H9 (cell line): ENCODE results near the gene ERI3. TPM values are rescaled to one million over a fixed set of nuclear protein-coding genes. Genes with fewer than 3 reads are reported as not detected.

Experiments
- DNase-seq: peaks from one replicate; pipeline ENCODE4 v3.0.0-alpha.2; 2017
- H2AFZ ChIP-seq: one replicate; pipeline ENCODE4 v1.6.1; 2013; ENCODE audit warnings: mild to moderate bottlenecking, low read length, control low read depth, moderate library complexity
- H2AK5ac ChIP-seq: 2 replicates; pipeline ENCODE4 v1.6.1; 2013; ENCODE audit warnings: low read length, control low read depth, mixed read lengths; ENCODE audit not compliant: insufficient read length
- H2BK120ac ChIP-seq: one replicate; pipeline ENCODE4 v1.6.1; 2013; ENCODE audit warnings: low read depth, mild to moderate bottlenecking, low read length, control low read depth, inconsistent platforms; ENCODE audit not compliant: poor library complexity, severe bottlenecking
- H2BK12ac ChIP-seq: 2 replicates; pipeline ENCODE4 v1.6.1; 2013; ENCODE audit warnings: low read length, control low read depth, mixed read lengths, low read depth; ENCODE audit not compliant: insufficient read length
- H2BK15ac ChIP-seq: 2 replicates; pipeline ENCODE4 v1.6.1; 2013; ENCODE audit warnings: low read depth, low read length, control low read depth
- H2BK20ac ChIP-seq: one replicate; pipeline ENCODE4 v1.6.1; 2013; ENCODE audit warnings: low read depth, mild to moderate bottlenecking, low read length, control low read depth, inconsistent platforms; ENCODE audit not compliant: poor library complexity, severe bottlenecking
- H2BK5ac ChIP-seq: 2 replicates; pipeline ENCODE4 v1.6.1; 2013; ENCODE audit warnings: low read length, control low read depth, mixed read lengths; ENCODE audit not compliant: insufficient read length
- H3K14ac ChIP-seq: 2 replicates; pipeline ENCODE4 v1.6.1; 2013; ENCODE audit warnings: low read length, control low read depth; ENCODE audit not compliant: insufficient read depth
- H3K18ac ChIP-seq: 2 replicates; pipeline ENCODE4 v1.6.1; 2013; ENCODE audit warnings: low read depth, mild to moderate bottlenecking, mixed read lengths, low read length, control low read depth; ENCODE audit not compliant: insufficient read length
- H3K23ac ChIP-seq: 2 replicates; pipeline ENCODE4 v1.6.1; 2013; ENCODE audit warnings: low read length, control low read depth, mixed read lengths, low read depth; ENCODE audit not compliant: insufficient read length
- H3K23me2 ChIP-seq: 2 replicates; pipeline ENCODE4 v1.6.1; 2013; ENCODE audit warnings: low read depth, mild to moderate bottlenecking, mixed read lengths, low read length, control low read depth; ENCODE audit not compliant: insufficient read length, poor library complexity, severe bottlenecking
- H3K27ac ChIP-seq: 2 replicates; pipeline ENCODE4 v1.5.1; 2013; ENCODE audit warnings: low read length, control low read depth, mixed read lengths, low read depth; ENCODE audit not compliant: insufficient read length
- H3K27me3 ChIP-seq: 2 replicates; pipeline ENCODE4 v1.6.1; 2013; ENCODE audit warnings: low read length, control low read depth, inconsistent platforms; ENCODE audit not compliant: insufficient read depth
- H3K4ac ChIP-seq: 2 replicates; pipeline ENCODE4 v1.6.1; 2013; ENCODE audit warnings: low read depth, mild to moderate bottlenecking, control low read depth, inconsistent platforms, low read length, moderate library complexity
- H3K4me1 ChIP-seq: 2 replicates; pipeline ENCODE4 v1.6.1; 2013; ENCODE audit warnings: low read length, control low read depth, inconsistent platforms; ENCODE audit not compliant: insufficient read depth
- H3K4me2 ChIP-seq: 2 replicates; pipeline ENCODE4 v1.6.1; 2013; ENCODE audit warnings: low read length, control low read depth, mixed read lengths; ENCODE audit not compliant: insufficient read length, insufficient read depth
- H3K56ac ChIP-seq: 2 replicates; pipeline ENCODE4 v1.6.1; 2013; ENCODE audit warnings: low read depth, mild to moderate bottlenecking, mixed read lengths, low read length, control low read depth; ENCODE audit not compliant: insufficient read length
- H3K79me1 ChIP-seq: 2 replicates; pipeline ENCODE4 v1.6.1; 2013; ENCODE audit warnings: low read depth, mild to moderate bottlenecking, moderate library complexity, low read length, control low read depth, inconsistent platforms; ENCODE audit not compliant: insufficient read depth, poor library complexity, severe bottlenecking
- H3K79me2 ChIP-seq: 2 replicates; pipeline ENCODE4 v1.6.1; 2013; ENCODE audit warnings: low read length, control low read depth, inconsistent platforms; ENCODE audit not compliant: insufficient read depth
- H3K9ac ChIP-seq: 2 replicates; pipeline ENCODE4 v1.6.1; 2013; ENCODE audit warnings: low read length, control low read depth, mixed read lengths; ENCODE audit not compliant: insufficient read length; ENCODE audit errors: extremely low read depth
- H3K9me3 ChIP-seq: one replicate; pipeline ENCODE4 v1.6.1; 2013; ENCODE audit warnings: low read depth, low read length, inconsistent platforms; ENCODE audit not compliant: control insufficient read depth
- H3T11ph ChIP-seq: one replicate; pipeline ENCODE4 v1.6.1; 2013; ENCODE audit warnings: mild to moderate bottlenecking, low read length, control low read depth, inconsistent platforms
- H4K20me1 ChIP-seq: one replicate; pipeline ENCODE4 v1.6.1; 2013; ENCODE audit not compliant: control insufficient read depth, insufficient read length, insufficient read depth
- H4K5ac ChIP-seq: 2 replicates; pipeline ENCODE4 v1.6.1; 2013; ENCODE audit warnings: low read depth, mild to moderate bottlenecking, mixed read lengths, low read length, control low read depth; ENCODE audit not compliant: insufficient read length
- H4K8ac ChIP-seq: replicated peaks from 2 replicates; pipeline ENCODE4 v1.6.1; 2013; ENCODE audit warnings: low read length, control low read depth, mixed read lengths, low read depth; ENCODE audit not compliant: insufficient read length
- H4K91ac ChIP-seq: 2 replicates; pipeline ENCODE4 v1.6.1; 2013; ENCODE audit warnings: low read depth, mild to moderate bottlenecking, moderate library complexity, mixed read lengths, low read length, control low read depth; ENCODE audit not compliant: insufficient read length
- H3K27ac Mint-ChIP-seq, 3 experiments: 2 replicates in 2 of 3; 3 replicates in 1 of 3; pipeline ENCODE4 v1.8.0; 2020 to 2021; ENCODE audit warnings: mixed read lengths in 3 of 3, mild to moderate bottlenecking in 1 of 3, moderate library complexity in 1 of 3
- H3K27me3 Mint-ChIP-seq: 2 replicates; pipeline ENCODE4 v1.8.0; 2021; ENCODE audit warnings: low read depth, mild to moderate bottlenecking, moderate library complexity, mixed read lengths
- H3K36me3 Mint-ChIP-seq, 3 experiments: 2 replicates in 2 of 3; 3 replicates in 1 of 3; pipeline ENCODE4 v1.8.0; 2020 to 2021; ENCODE audit warnings: low read depth in 3 of 3, mixed read lengths in 3 of 3; ENCODE audit not compliant: insufficient read depth in 1 of 3
- H3K4me1 Mint-ChIP-seq, 2 experiments: 2 replicates each; pipeline ENCODE4 v1.8.0; 2020; ENCODE audit warnings: mixed read lengths in 2 of 2
- H3K4me3 Mint-ChIP-seq, 2 experiments: 2 replicates in 1 of 2; 3 replicates in 1 of 2; pipeline ENCODE4 v1.8.0; 2020 to 2021; ENCODE audit warnings: mild to moderate bottlenecking in 2 of 2, mixed read lengths in 2 of 2, moderate library complexity in 1 of 2
- H3K9me3 Mint-ChIP-seq, 2 experiments: 2 replicates in 1 of 2; 3 replicates in 1 of 2; pipeline ENCODE4 v1.8.0; 2020; ENCODE audit warnings: mild to moderate bottlenecking in 2 of 2, mixed read lengths in 2 of 2, moderate library complexity in 1 of 2
- WGBS: extraction: QIAGEN DNeasy Blood & Tissue Kit; methylation state at CpG from one replicate; pipeline ENCODE4 v1.1.7; 2013; ENCODE audit warnings: missing lambda C conversion rate, low lambda C conversion rate, mixed read lengths; ENCODE audit not compliant: insufficient read length; ENCODE audit errors: extremely low coverage; 5-methylcytosine and 5-hydroxymethylcytosine counted together
- total RNA-seq: library from RNA; stranded (reverse); gene quantifications from 2 replicates; pipeline ENCODE4 v1.2.1, GENCODE V29; 2021
- TF ChIP-seq, protein P1 (sequence below): fragments of 200-600 bp; sonication (generic); conservative IDR thresholded peaks from 3 replicates; pipeline ENCODE4 v1.8.0; 2021; ENCODE audit warnings: antibody characterized with exemption, mild to moderate bottlenecking

Gene ERI3
- total RNA-seq, 1 experiment from 2014 or later, result 61.6 TPM

- no peak overlapping the region for H3K14ac ChIP-seq
- H3K4me1 Mint-ChIP-seq, result peaks cover 1 to 31% of the 10 kb centered on the region in 2 experiments
- no peak overlapping the region for H3K18ac ChIP-seq
- H2BK120ac ChIP-seq, result no peak overlapping the region
- no peak overlapping the region for H2BK15ac ChIP-seq
- H3K4me3 Mint-ChIP-seq, result no peak overlapping the region
- H3K4me2 ChIP-seq, result no peak overlapping the region
- H2BK5ac ChIP-seq, result no peak overlapping the region
- H3K27me3 ChIP-seq, result no peaks in the 10 kb centered on the region
- no peak overlapping the region for H3K9ac ChIP-seq
- no peaks in the 10 kb centered on the region for H3K4me1 ChIP-seq
- H2AK5ac ChIP-seq, result no peak overlapping the region
- no peak for DNase-seq
- H4K20me1 ChIP-seq, result no peaks in the 10 kb centered on the region
- TF ChIP-seq, protein P1, sequence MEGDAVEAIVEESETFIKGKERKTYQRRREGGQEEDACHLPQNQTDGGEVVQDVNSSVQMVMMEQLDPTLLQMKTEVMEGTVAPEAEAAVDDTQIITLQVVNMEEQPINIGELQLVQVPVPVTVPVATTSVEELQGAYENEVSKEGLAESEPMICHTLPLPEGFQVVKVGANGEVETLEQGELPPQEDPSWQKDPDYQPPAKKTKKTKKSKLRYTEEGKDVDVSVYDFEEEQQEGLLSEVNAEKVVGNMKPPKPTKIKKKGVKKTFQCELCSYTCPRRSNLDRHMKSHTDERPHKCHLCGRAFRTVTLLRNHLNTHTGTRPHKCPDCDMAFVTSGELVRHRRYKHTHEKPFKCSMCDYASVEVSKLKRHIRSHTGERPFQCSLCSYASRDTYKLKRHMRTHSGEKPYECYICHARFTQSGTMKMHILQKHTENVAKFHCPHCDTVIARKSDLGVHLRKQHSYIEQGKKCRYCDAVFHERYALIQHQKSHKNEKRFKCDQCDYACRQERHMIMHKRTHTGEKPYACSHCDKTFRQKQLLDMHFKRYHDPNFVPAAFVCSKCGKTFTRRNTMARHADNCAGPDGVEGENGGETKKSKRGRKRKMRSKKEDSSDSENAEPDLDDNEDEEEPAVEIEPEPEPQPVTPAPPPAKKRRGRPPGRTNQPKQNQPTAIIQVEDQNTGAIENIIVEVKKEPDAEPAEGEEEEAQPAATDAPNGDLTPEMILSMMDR, result no peak
- no peaks in the 10 kb centered on the region for H3K79me1 ChIP-seq
- H3K9me3 Mint-ChIP-seq, result no peaks in the 10 kb centered on the region
- H3K79me2 ChIP-seq, result no peaks in the 10 kb centered on the region
- no peaks in the 10 kb centered on the region for H3K9me3 ChIP-seq
- no peaks in the 10 kb centered on the region for H3K27me3 Mint-ChIP-seq
- H2BK12ac ChIP-seq, result no peak overlapping the region
- no peak overlapping the region for H3K56ac ChIP-seq
- no peak overlapping the region for H2BK20ac ChIP-seq
- H3K23ac ChIP-seq, result no peak overlapping the region
- no peaks in the 10 kb centered on the region for H3K23me2 ChIP-seq
- H2AFZ ChIP-seq, result no peak overlapping the region
- no peak overlapping the region for H4K8ac ChIP-seq
- no peak overlapping the region for H3K4ac ChIP-seq
- WGBS, result no CpG with 5 or more reads among the region's 10 CpGs
- H3K36me3 Mint-ChIP-seq, result peaks cover 13 to 57% (median 54%) of the 10 kb centered on the region in 3 experiments; a peak in 6 of 7 replicates
- H3K27ac Mint-ChIP-seq, result no peak overlapping the region
- H4K91ac ChIP-seq, result no peak overlapping the region
- H3T11ph ChIP-seq, result no peak overlapping the region
- no peak overlapping the region for H4K5ac ChIP-seq
- H3K27ac ChIP-seq, result no peak overlapping the region
These were observed 42.5 kb downstream of the ERI3 start for GRCh38 chr1:44312399-44313196.
